GM21723 (cell line): ENCODE results near the gene HOXB1.
"Not testable (repeated sequence)": the region's sequence is repeated elsewhere in the genome, so short reads cannot be mapped to it uniquely, and the experiment has no call there.

Experiments used
- ATAC-seq: cut with Tn5 transposase; IDR thresholded peaks from one replicate; pipeline ENCODE4 v1.9.1; 2021; ENCODE audit warnings: mild to moderate bottlenecking, moderate library complexity; ENCODE audit not compliant: unreplicated experiment

Gene HOXB1

GRCh38 chr17:48544349-48545021 is 13.7 kb upstream of the HOXB1 start:
- no peak for ATAC-seq

GRCh38 chr17:48543854-48544348 is 13.1 kb upstream of the HOXB1 start:
- ATAC-seq = peak; percentile 28

DNA sequence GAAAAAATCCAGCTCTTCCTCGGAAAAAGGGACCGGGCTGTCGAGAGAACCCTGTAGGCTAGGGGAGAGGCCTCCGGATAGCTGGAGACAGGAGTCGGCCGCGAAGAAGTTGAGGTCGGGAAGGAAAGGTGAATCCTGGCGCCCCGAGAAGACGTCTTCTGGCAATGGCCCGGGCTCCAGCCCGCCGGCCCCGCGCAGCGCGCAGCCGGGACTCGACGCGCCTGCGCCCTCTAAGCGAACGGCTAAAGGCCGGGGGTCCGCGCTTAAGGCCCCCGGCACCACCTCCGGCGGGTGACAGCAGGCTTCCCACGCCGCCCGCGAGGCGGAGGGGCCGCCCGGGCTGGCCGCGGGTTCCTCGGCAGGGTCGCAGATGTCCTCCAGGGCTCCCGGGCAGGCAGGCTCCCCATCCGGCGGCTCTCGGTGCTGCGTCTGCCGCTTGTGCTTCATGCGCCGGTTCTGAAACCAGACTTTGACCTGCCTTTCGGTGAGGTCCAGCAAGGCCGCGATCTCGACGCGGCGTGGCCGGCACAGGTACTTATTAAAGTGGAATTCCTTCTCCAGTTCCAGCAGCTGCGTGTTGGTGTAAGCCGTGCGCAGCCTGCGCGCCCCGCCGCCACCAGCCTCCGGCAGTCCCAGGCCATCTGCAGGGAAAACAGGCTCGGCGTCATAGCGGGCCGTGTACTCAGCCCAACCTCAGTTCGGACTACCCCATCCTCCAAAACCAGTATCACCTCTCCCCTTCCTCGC is 12.5 kb upstream of the HOXB1 start:
- peak; percentile 57 for ATAC-seq

DNA sequence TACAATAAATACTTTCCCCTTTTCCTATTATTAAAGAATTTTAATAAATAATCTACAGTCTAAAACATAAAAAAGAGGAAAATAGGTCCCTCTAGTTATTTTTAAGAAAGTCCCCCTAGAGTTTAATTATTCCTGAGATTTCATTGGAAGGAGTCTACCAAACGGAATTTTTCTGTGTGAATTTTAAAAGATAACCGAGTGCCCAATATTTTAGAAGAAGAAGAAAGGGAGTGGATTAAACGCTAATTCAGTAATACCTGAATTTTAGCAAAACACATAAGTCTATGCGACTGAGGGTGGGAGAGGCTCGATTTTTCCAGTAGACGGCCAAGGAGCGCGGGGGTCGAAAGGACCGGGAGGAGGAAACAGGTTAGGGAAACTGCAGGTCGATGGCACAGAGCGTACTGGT is 11.9 kb upstream of the HOXB1 start:
- ATAC-seq = peak; percentile 9

GRCh38 chr17:48542114-48542656 is 11.4 kb upstream of the HOXB1 start:
- no peak for ATAC-seq

DNA sequence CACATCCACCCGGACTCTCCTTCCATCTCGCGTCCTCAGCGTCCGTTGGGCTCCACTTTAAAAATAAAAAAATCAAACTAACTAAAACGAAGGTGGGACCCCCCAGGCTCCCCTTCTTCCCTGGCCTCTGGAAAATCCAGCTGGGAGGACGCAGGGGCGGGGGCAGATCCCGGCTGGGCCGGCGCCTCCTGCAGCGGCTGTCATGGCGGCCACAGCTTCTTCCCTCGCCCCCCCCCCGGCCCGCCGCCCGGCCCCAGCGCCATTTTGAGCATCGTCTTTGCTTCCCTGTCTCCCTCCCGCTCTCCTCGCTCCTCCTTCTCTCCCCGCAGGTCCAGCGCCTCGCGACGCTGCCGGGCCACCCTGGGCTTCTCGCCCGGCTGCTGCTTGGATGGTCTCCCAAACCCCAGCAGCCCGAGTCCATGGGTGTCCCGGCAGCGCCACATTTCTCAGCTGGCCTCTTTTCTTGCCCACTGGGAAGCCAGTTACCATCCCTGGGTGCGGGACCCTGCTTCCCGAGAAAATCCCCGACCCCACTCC is 10.8 kb upstream of the HOXB1 start:
- no peak for ATAC-seq

GRCh38 chr17:48541036-48541576 is 10.3 kb upstream of the HOXB1 start:
- ATAC-seq = no peak

- ATAC-seq = no peak
These were observed 9.4 kb upstream of the HOXB1 start for GRCh38 chr17:48540213-48540612.

DNA sequence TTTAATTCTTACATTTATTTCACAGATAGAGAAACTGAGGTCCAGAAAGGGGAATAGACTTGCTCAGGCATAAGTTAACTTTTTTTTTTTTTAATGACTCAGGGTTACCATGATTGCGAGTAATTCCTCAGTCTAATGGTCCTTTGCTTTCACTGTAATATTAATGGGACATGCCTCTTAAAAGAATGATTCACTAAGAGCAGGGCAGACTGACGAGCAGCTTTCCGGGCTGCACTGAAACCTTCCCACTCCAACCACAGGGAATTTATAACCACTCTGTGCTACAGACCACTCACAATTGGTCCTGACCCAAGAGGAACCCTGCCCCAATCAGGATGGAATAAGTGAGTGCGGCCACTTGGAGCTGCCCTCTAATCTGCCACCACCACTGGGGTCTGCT is 8.4 kb upstream of the HOXB1 start:
- no peak for ATAC-seq

DNA sequence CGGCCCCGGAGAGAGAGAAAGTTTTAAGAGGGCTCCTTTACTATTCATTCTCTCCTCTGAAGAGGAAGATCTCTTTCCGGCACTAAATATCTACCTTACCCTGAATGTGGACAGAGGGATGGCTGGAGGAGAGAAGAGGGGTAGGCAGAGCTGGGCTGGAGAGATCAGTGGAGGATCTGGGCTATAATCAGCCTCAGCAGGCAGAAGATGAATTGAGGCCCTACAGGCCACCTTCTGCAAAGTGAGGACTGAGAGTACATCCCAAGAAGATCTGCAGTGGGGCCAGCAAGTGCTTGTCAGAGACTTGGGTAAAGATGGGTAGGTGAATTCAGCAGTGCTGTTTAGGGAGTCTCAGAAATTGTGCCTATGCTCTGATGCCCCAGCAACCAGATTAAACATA is 6.5 kb upstream of the HOXB1 start:
- ATAC-seq = no peak

- not testable (repeated sequence) for ATAC-seq
These were observed 5.2 kb upstream of the HOXB1 start for GRCh38 chr17:48535793-48536559.

GRCh38 chr17:48532261-48532660 is 1.4 kb upstream of the HOXB1 start:
- no peak for ATAC-seq

- ATAC-seq = no peak
These were observed 464 bp downstream of the HOXB1 start for GRCh38 chr17:48530208-48530886.

DNA sequence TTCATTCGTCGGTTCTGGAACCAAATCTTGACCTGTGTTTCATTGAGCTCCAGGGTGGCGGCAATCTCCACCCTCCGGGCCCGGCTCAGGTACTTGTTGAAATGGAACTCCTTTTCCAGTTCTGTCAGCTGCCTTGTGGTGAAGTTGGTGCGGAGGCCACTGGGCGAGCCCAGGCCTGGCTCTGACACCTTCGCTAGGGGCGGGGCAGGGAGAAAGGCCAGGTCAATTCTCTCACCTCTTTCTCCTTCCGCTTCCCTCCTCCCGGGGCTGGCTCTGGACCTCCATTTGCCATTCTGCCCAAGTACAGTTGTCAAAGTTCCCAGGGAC is 1.2 kb downstream of the HOXB1 start:
- ATAC-seq = no peak

- ATAC-seq = no peak
These were observed 1.7 kb downstream of the HOXB1 start for GRCh38 chr17:48528936-48529682.

DNA sequence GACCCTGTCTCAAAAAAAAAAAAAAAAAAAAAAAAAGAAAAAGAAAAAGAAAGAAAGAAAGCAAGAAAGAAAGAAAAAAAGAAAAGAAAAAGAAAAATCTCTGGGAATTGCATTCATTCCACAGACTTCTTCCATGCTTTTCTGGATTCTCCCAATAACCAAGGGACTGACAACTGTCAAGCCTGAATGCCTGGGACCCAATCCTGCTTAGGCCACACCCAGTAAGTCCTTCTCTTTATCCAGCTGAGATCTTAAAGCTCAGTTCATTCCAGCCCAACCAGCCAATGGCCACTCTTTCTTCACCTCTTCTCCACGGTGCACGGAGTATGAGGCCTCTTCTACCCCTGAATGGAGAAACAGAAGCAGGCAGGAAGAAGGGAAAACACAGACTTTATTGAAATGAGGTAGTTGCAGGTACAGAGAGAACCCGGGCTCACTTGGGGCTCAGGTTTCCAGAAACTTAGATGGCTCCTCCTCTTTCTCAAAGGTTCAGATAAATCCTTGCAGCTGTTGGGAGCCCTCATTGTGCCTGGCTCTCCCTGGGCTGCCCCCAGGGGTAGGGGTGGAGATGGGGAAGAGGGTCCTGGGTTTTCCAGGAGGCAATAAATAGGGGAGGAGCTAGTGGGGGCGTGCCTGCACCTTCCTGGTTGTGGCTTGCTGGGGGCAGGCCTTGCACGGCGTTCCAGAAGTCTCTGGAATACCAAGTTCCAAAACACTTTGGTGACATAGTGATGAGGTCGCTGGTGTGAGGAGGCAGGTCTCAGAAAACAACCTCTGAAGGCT is 2.5 kb downstream of the HOXB1 start:
- no peak for ATAC-seq

GRCh38 chr17:48527547-48527932 is 3.3 kb downstream of the HOXB1 start:
- ATAC-seq = no peak

DNA sequence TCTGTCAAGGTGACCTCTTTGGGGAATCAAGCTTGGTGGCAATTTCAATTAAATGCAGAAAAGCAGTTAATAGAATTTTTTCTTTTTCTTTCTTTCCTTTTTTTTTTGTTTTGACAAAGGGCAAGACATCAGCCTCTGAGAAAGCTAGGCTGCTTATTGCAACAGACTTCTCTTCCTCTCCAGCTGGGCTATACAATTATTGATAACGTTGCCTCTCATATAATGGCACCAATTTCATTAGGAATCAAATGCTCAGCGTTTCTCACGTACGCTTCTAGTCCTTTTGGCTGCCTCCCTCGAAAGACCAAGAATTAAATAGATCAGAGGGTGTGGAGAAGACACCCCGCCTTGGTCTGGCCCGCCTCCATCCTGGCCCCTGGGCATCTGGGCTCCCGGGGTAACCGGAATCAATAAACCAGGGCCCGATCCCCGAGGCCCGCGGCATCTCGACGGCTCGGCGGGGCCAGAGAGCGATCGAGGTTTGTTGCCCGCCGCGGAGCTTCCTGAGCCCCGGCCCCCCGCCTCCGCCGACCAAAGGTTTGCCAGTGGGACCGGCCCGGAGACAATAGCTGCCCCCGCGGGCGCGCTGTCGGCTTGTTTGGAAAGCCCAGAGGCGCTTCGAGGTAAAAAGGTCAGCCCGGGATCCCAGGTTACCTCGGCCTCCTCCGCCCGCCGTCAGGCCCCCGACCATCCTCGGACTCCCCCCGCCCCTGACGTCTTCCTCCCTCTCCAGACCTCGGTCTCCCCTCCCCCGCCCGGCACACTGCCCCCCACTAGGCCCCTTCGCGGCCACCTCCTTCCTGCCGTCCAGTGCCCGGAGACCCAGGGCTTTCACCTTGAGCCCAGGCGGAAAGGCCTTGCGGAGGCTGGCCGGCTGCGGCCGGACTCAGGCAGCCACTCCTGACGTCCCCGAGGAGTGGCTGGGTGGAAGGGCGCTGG is 3.9 kb downstream of the HOXB1 start:
- no peak for ATAC-seq
